Activated CD8-positive, alpha-beta memory T cell treated with anti-CD3 and anti-CD28 coated beads, Interleukin-2, amount 50 U/mL, for 4 hours (primary cell): Measurements from ENCODE around the gene DMXL1.
A peak's percentile ranks its signal among the peaks of the same experiment; 100 is the strongest.

Source experiments
- DNase-seq: peaks from one replicate; pipeline ENCODE4 v3.0.0-alpha.2; 2020

The DMXL1 gene

GRCh38 chr5:119070828-119071560, at the start of gene DMXL1:
Gene DMXL1 (plus strand): TSS chr5:119071087. CDS start chr5:119071570, 483 bp downstream.
- DNase-seq = peak; percentile 98

GRCh38 chr5:119021149-119021732, 49.6 kb upstream of the DMXL1 start:
- DNase-seq = no peak

- DNase-seq = no peak
Measured at GRCh38 chr5:119022017-119022745, 48.7 kb upstream of the DMXL1 start.

GRCh38 chr5:119022773-119023172, 48.1 kb upstream of the DMXL1 start:
- no peak for DNase-seq

GRCh38 chr5:119028575-119028974, 42.3 kb upstream of the DMXL1 start:
- DNase-seq = no peak

GRCh38 chr5:119031011-119031886, 39.6 kb upstream of the DMXL1 start:
- no peak for DNase-seq

- DNase-seq = no peak
Measured at GRCh38 chr5:119031905-119032304, 39.0 kb upstream of the DMXL1 start.

GRCh38 chr5:119032656-119033055, 38.2 kb upstream of the DMXL1 start:
- DNase-seq = no peak

- no peak for DNase-seq
Measured at GRCh38 chr5:119033135-119033534, 37.8 kb upstream of the DMXL1 start.

GRCh38 chr5:119036101-119036762, 34.7 kb upstream of the DMXL1 start:
- DNase-seq = no peak

- no peak for DNase-seq
Measured at GRCh38 chr5:119037496-119038215, 33.2 kb upstream of the DMXL1 start.

GRCh38 chr5:119048246-119048645, 22.6 kb upstream of the DMXL1 start:
- DNase-seq = no peak

- DNase-seq = no peak
Measured at GRCh38 chr5:119049824-119050449, 20.9 kb upstream of the DMXL1 start.

- no peak for DNase-seq
Measured at GRCh38 chr5:119054101-119054500, 16.8 kb upstream of the DMXL1 start.

GRCh38 chr5:119055294-119055693, 15.6 kb upstream of the DMXL1 start:
- DNase-seq = no peak

- DNase-seq = no peak
Measured at GRCh38 chr5:119058979-119059529, 11.8 kb upstream of the DMXL1 start.

GRCh38 chr5:119059740-119060255, 11.1 kb upstream of the DMXL1 start:
- no peak for DNase-seq

- no peak for DNase-seq
Measured at GRCh38 chr5:119063579-119064379, 7.1 kb upstream of the DMXL1 start.

GRCh38 chr5:119067450-119067849, 3.4 kb upstream of the DMXL1 start:
- no peak for DNase-seq

- DNase-seq = no peak
Measured at GRCh38 chr5:119070578-119070827, 384 bp upstream of the DMXL1 start.
